Heart left ventricle (tissue), 16 donors: ENCODE results near the gene BCL2. TPM values are rescaled to one million over a fixed set of nuclear protein-coding genes. Genes with fewer than 3 reads are reported as not detected.

Source experiments
- ATAC-seq, 4 donors: fragments of 200-7000 bp; cut with Tn5 transposase; one replicate each; pipeline ENCODE4 v1.9.1; 2020 to 2022; ENCODE audit warnings: moderate library complexity in 4 of 4, mild to moderate bottlenecking in 3 of 4, moderate number of reproducible peaks in 1 of 4
- DNase-seq, 5 donors: peaks; one replicate each; pipeline ENCODE4 v3.0.0-alpha.2; 2020
- H3K27ac ChIP-seq, 12 donors: fragments of 200-600 bp; sonication (generic) in 4 of 12; one replicate each; pipeline versions ENCODE4 v1.5.0 to v1.8.0; 2016 to 2022; ENCODE audit warnings: mild to moderate bottlenecking in 2 of 12
- H3K27me3 ChIP-seq, 9 donors: fragments of 200-600 bp; sonication (generic) in 2 of 9; one replicate each; pipeline versions ENCODE4 v1.5.1 to v1.8.0; 2016 to 2022; ENCODE audit warnings: mild to moderate bottlenecking in 3 of 9
- H3K36me3 ChIP-seq, 9 donors: fragments of 200-600 bp; sonication (generic) in 2 of 9; one replicate each; pipeline versions ENCODE4 v1.5.0 to v1.8.0; 2018 to 2022; ENCODE audit warnings: mild to moderate bottlenecking in 2 of 9
- H3K4me1 ChIP-seq, 12 donors: fragments of 200-600 bp; sonication (generic) in 4 of 12; one replicate each; pipeline versions ENCODE4 v1.5.0 to v1.8.0; 2016 to 2022; ENCODE audit warnings: mild to moderate bottlenecking in 3 of 12
- H3K4me3 ChIP-seq, 12 donors: fragments of 200-600 bp; sonication (generic) in 4 of 12; one replicate each; pipeline versions ENCODE4 v1.5.0 to v1.8.0; 2017 to 2022; ENCODE audit warnings: mild to moderate bottlenecking in 9 of 12, moderate library complexity in 4 of 12
- H3K9me3 ChIP-seq, 12 donors: fragments of 200-600 bp; sonication (generic) in 4 of 12; one replicate each; pipeline versions ENCODE4 v1.5.0 to v1.8.0; 2016 to 2022; ENCODE audit warnings: mild to moderate bottlenecking in 1 of 12
- CTCF ChIP-seq, 12 donors: fragments of 200-600 bp; sonication (generic) in 4 of 12; IDR thresholded peaks; one replicate each; pipeline versions ENCODE4 v1.5.0 to v1.8.0; 2018 to 2022; ENCODE audit warnings: antibody characterized with exemption in 12 of 12, mild to moderate bottlenecking in 5 of 12
- POLR2A ChIP-seq, 2 donors: fragments of 450-650 bp; IDR thresholded peaks; one replicate each; pipeline ENCODE4 v1.6.1; 2017; ENCODE audit warnings: antibody characterized with exemption in 2 of 2, mild to moderate bottlenecking in 2 of 2, moderate library complexity in 2 of 2
- WGBS, 4 donors: extraction: QIAGEN DNeasy Blood & Tissue Kit in 2 of 4; methylation state at CpG; one replicate each; pipeline versions ENCODE4 v1.1.5 to v1.1.7; 2013 to 2018; 5-methylcytosine and 5-hydroxymethylcytosine counted together
- intact Hi-C, 10 donors: fragments of 100-400 bp; cut with DNase I; formaldehyde crosslinking; loops; one replicate each; pipeline versions ENCODE4 v1.11.1 to v1.14.2; 2022
- polyA plus RNA-seq, 2 donors: library from polyadenylated mRNA; stranded (reverse); fragments of 200-250 nt; gene quantifications; one replicate each; pipeline ENCODE4 v1.2.3, GENCODE V29; 2013
- total RNA-seq, 9 donors: library from RNA; depleted of rRNA in 2 of 9; stranded (reverse); fragments of >200 nt in 2 of 9; fragmentation: NEBNext Ultra II Directional in 3 of 9; extraction: Animal tissue kit (Norgen Biotek cat#: 25700) in 3 of 9; gene quantifications; one replicate each; pipeline versions ENCODE4 v1.1.0 to v1.2.4, GENCODE V29; 2016 to 2023
- donor health status: ischemic (EF 13 %, LVEDD 7.1; RV severe dilation, severe dysfunction).
- donor health status: healthy with polysubstance abuse.
- donor health status: DM: no; HTN: yes; CAD: no.
- donor health status: DM: no; HTN: no; CAD: no.
- donor health status: ischemic (EF 25% LVEDD 6.9; RV normal size, moderate dysfunction).
- donor health status: ischemic (EF 25% LVEDD 5.7; RV mildly dilated, moderate dysfunction).
- donor health status: healthy.
- donor health status: DM: yes; HTN: yes; CAD: no.
- donor health status: ischemic (EF 35%, LVEDD 5.7; RV mildly dilated, moderate dysfunction).
- donor health status: nonischemic (EF 11% LVEDD 7.7; RV severe dilation, severe dysfunction).
- donor health status: DM: yes; HTN: yes; CAD: no.
- donor health status: PGD.
- donor health status: ischemic (EF 29% LVEDD 5.4; RV normal size, mild dysfunction).
- donor health status: nonischemic (EF 23%, LVEDD 6.1; RV moderate dilation, normal function).

Gene BCL2
- total and polyA plus RNA-seq, 11 donors, result 2.9 to 24.2 (median 8.9) TPM

DNA sequence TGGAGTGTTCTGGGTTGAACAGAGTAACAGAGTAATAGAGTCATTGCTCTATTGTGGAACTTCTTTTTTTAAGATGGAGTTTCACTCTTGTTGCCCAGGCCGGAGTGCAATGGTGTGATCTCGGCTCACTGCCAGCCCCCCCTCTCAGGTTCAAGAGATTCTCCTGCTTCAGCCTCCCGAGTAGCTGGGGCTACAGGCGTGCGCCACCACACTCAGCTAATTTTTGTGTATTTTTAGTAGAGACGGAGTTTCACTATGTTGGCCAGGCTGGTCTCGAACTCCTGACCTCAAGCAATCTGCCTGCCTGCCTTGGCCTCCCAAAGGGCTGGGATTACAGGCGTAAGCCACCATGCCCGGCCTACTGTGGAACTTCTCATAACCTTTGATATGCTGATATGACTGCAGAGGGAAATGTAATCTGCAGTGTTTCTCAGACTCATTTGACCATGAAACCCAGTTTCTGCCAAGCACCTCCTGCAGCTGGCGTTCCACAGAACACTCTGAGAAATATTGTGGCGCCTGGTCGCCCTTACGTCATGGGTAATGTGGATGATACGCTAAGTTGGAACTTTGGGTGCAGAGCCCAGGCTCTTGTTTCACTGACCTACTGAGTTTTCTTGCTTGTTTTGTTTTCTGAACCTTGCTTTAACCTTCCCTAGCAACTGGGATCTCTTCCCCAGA lies 213.8 kb downstream of the BCL2 start:
- no peaks in the 10 kb centered on the region for H3K36me3 ChIP-seq
- no peak for TF ChIP-seq POLR2A (IDR thresholded peaks at IDR 0.05)
- no peak for TF ChIP-seq CTCF (IDR thresholded peaks at IDR 0.05)
- ATAC-seq (no peak), DNase-seq (no peak)
- no peak overlapping the region for H3K4me3 ChIP-seq
- no peaks in the 10 kb centered on the region for H3K27me3 ChIP-seq
- intact Hi-C loops, result no loop called here
- H3K4me1 ChIP-seq, result peaks cover 0 to 6% (median 0%) of the 10 kb centered on the region in 12 donors
- H3K9me3 ChIP-seq, result no peaks in the 10 kb centered on the region
- 96 to 98% (median 98%) methylated on average over 14 of the region's 14 CpGs for WGBS, 4 donors
- H3K27ac ChIP-seq, result no peak overlapping the region

DNA sequence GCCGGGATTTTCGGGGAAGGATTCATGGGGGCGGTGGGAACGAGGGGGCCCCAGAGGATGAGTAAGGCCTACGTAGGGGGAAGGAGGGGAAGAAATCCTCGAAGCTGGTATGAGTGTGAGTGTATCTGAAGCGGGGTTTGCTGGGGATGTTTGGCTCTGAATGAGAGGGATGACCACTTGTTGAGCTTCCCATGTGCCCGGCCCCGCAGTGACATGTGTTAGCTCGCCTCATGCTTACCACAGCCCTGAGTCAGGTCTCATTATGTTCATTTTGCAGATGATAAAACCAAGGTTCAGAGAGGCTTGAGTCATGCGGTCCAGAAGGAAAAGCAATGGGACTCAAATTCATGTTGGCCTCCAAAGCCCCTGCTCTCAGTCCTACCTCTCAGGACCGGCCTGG lies 214.7 kb downstream of the BCL2 start:
- ATAC-seq, result no peak
- H3K9me3 ChIP-seq, result no peaks in the 10 kb centered on the region
- H3K27me3 ChIP-seq, result no peaks in the 10 kb centered on the region
- H3K27ac ChIP-seq, result no peak overlapping the region
- no peaks in the 10 kb centered on the region for H3K36me3 ChIP-seq
- TF ChIP-seq POLR2A (IDR thresholded peaks at IDR 0.05), result no peak
- TF ChIP-seq CTCF (IDR thresholded peaks at IDR 0.05), result no peak
- peaks cover 0 to 13% (median 1%) of the 10 kb centered on the region in 12 donors for H3K4me1 ChIP-seq
- no peak for DNase-seq
- no peak overlapping the region for H3K4me3 ChIP-seq
- WGBS, 4 donors, result 95 to 98% (median 97%) methylated on average over 12 of the region's 12 CpGs
- intact Hi-C loops, result no loop called here

- intact Hi-C loops, result no loop called here
- H3K27me3 ChIP-seq, result no peaks in the 10 kb centered on the region
- WGBS, 4 donors, result 62 to 72% (median 69%) methylated on average over 7 of the region's 7 CpGs
These were observed 216.4 kb downstream of the BCL2 start for GRCh38 chr18:63102941-63103744.

More at GRCh38 chr18:63102941-63103744, 216.4 kb downstream of the BCL2 start:
- no peak for TF ChIP-seq POLR2A (IDR thresholded peaks at IDR 0.05)
- no peak for TF ChIP-seq CTCF (IDR thresholded peaks at IDR 0.05)
- H3K27ac ChIP-seq, result no peak overlapping the region
- no peaks in the 10 kb centered on the region for H3K9me3 ChIP-seq
- no peaks in the 10 kb centered on the region for H3K36me3 ChIP-seq
- DNase-seq (no peak), ATAC-seq (no peak)
- H3K4me3 ChIP-seq, result no peak overlapping the region
- H3K4me1 ChIP-seq, result peaks cover 0 to 21% (median 7%) of the 10 kb centered on the region in 12 donors
